SK-N-SH treated with all-trans-retinoic acid at 6 μM for 48 hours (cell line): ENCODE measurements around the gene SH3TC2.
A peak's percentile ranks its signal among the peaks of the same experiment; 100 is the strongest.

ENCODE experiments used
- ATAC-seq: fragments of 200-7000 bp; cut with Tn5 transposase; 3 replicates; pipeline ENCODE4 v1.9.1; 2020; ENCODE audit warnings: mild to moderate bottlenecking, moderate library complexity
- ARNTL ChIP-seq: fragments of 450-650 bp; formaldehyde crosslinking; IDR thresholded peaks from 2 replicates; pipeline ENCODE4 v1.5.0; 2020; ENCODE audit warnings: low read depth, mild to moderate bottlenecking, moderate library complexity, borderline replicate concordance
- BACH2 ChIP-seq: fragments of 250-450 bp; sonication (Bioruptor Pico); IDR thresholded peaks from 2 replicates; pipeline ENCODE4 v1.9.0; 2021; ENCODE audit warnings: mild to moderate bottlenecking, borderline replicate concordance
- CREB5 ChIP-seq: fragments of 250-450 bp; sonication (Bioruptor Pico); IDR thresholded peaks from 2 replicates; pipeline ENCODE4 v1.5.1; 2020; ENCODE audit warnings: low read depth, mild to moderate bottlenecking, moderate library complexity
- CSDC2 ChIP-seq: fragments of 250-450 bp; sonication (Bioruptor Pico); IDR thresholded peaks from 2 replicates; pipeline ENCODE4 v1.5.0; 2020; ENCODE audit warnings: mild to moderate bottlenecking, moderate library complexity
- CSRNP3 ChIP-seq: fragments of 250-450 bp; sonication (Bioruptor Pico); IDR thresholded peaks from 2 replicates; pipeline ENCODE4 v1.5.1; 2021; ENCODE audit warnings: mild to moderate bottlenecking, moderate library complexity
- ESRRG ChIP-seq: fragments of 250-450 bp; sonication (Bioruptor Pico); IDR thresholded peaks from 2 replicates; pipeline ENCODE4 v1.6.1; 2021; ENCODE audit warnings: mild to moderate bottlenecking
- GLIS3 ChIP-seq: fragments of 250-450 bp; sonication (Bioruptor Pico); IDR thresholded peaks from 2 replicates; pipeline ENCODE4 v1.5.0; 2020; ENCODE audit warnings: mild to moderate bottlenecking, moderate library complexity
- ISL1 ChIP-seq: fragments of 250-450 bp; sonication (Bioruptor Pico); IDR thresholded peaks from 2 replicates; pipeline ENCODE4 v2.1.2; 2022; ENCODE audit warnings: mild to moderate bottlenecking, moderate library complexity
- OSR1 ChIP-seq: fragments of 250-450 bp; sonication (Bioruptor Pico); IDR thresholded peaks from 2 replicates; pipeline ENCODE4 v1.8.0; 2022; ENCODE audit warnings: moderate library complexity, mild to moderate bottlenecking, inconsistent platforms
- PATZ1 ChIP-seq: fragments of 250-450 bp; sonication (Bioruptor Pico); IDR thresholded peaks from 2 replicates; pipeline ENCODE4 v1.8.0; 2020; ENCODE audit warnings: mild to moderate bottlenecking, moderate library complexity, borderline replicate concordance
- POU6F1 ChIP-seq: fragments of 250-450 bp; sonication (Bioruptor Pico); IDR thresholded peaks from 2 replicates; pipeline ENCODE4 v1.8.0; 2021; ENCODE audit warnings: low read depth, mild to moderate bottlenecking, moderate library complexity, borderline replicate concordance
- PPARA ChIP-seq: fragments of 250-450 bp; sonication (Bioruptor Pico); IDR thresholded peaks from 2 replicates; pipeline ENCODE4 v1.5.0; 2020; ENCODE audit warnings: mild to moderate bottlenecking, borderline replicate concordance
- RARB ChIP-seq: fragments of 250-450 bp; sonication (Bioruptor Pico); IDR thresholded peaks from 2 replicates; pipeline ENCODE4 v1.8.0; 2021; ENCODE audit warnings: mild to moderate bottlenecking, moderate library complexity
- SNAI2 ChIP-seq: fragments of 250-450 bp; sonication (Bioruptor Pico); IDR thresholded peaks from 2 replicates; pipeline ENCODE4 v1.5.0; 2020; ENCODE audit warnings: mild to moderate bottlenecking, moderate library complexity
- TCF4 ChIP-seq: fragments of 250-450 bp; sonication (Bioruptor Pico); IDR thresholded peaks from 2 replicates; pipeline ENCODE4 v1.8.0; 2021; ENCODE audit warnings: mild to moderate bottlenecking, moderate library complexity, borderline replicate concordance
- TOX ChIP-seq: fragments of 250-450 bp; sonication (Bioruptor Pico); IDR thresholded peaks from 2 replicates; pipeline ENCODE4 v1.8.0; 2021; ENCODE audit warnings: mild to moderate bottlenecking, moderate library complexity, borderline replicate concordance
- ZFP3 ChIP-seq: fragments of 250-450 bp; sonication (Bioruptor Pico); IDR thresholded peaks from 2 replicates; pipeline ENCODE4 v1.5.0; 2020; ENCODE audit warnings: mild to moderate bottlenecking, moderate library complexity
- ZFP30 ChIP-seq: fragments of 450-650 bp; formaldehyde crosslinking; IDR thresholded peaks from 2 replicates; pipeline ENCODE4 v1.5.0; 2022; ENCODE audit warnings: mild to moderate bottlenecking, moderate library complexity
- ZNF565 ChIP-seq: fragments of 450-650 bp; formaldehyde crosslinking; conservative IDR thresholded peaks from 2 replicates; pipeline ENCODE4 v1.5.0; 2020; ENCODE audit warnings: low read depth, mild to moderate bottlenecking, moderate library complexity
- ZNF70 ChIP-seq: fragments of 450-650 bp; formaldehyde crosslinking; IDR thresholded peaks from 2 replicates; pipeline ENCODE4 v1.5.0; 2020; ENCODE audit warnings: mild to moderate bottlenecking, moderate library complexity
- ZNF8 ChIP-seq: fragments of 450-650 bp; formaldehyde crosslinking; IDR thresholded peaks from 2 replicates; pipeline ENCODE4 v1.5.0; 2020; ENCODE audit warnings: mild to moderate bottlenecking, moderate library complexity
- TF ChIP-seq, protein P1 (sequence below): fragments of 250-450 bp; sonication (Bioruptor Pico); IDR thresholded peaks from 2 replicates; pipeline ENCODE4 v1.5.0; 2020; ENCODE audit warnings: mild to moderate bottlenecking, moderate library complexity

Gene SH3TC2

GRCh38 chr5:149036168-149036567 lies 26.7 kb downstream of the SH3TC2 start:
- no peak for TF ChIP-seq PATZ1 (CRISPR knock-in tag)
- TF ChIP-seq CREB5: no peak
- TF ChIP-seq POU6F1: no peak
- TF ChIP-seq TOX (CRISPR knock-in tag): no peak
- TF ChIP-seq TCF4 (CRISPR knock-in tag): no peak
- no peak for TF ChIP-seq SNAI2
- no peak for TF ChIP-seq CSRNP3 (CRISPR knock-in tag)
- no peak for TF ChIP-seq OSR1 (CRISPR knock-in tag)
- TF ChIP-seq ESRRG (CRISPR knock-in tag): no peak
- TF ChIP-seq ZFP30 (CRISPR knock-in tag): no peak
- no peak for TF ChIP-seq PPARA (CRISPR knock-in tag)
- no peak for TF ChIP-seq ARNTL
- no peak for TF ChIP-seq RARB
- TF ChIP-seq ZNF8 (CRISPR knock-in tag): no peak
- TF ChIP-seq, protein P1, sequence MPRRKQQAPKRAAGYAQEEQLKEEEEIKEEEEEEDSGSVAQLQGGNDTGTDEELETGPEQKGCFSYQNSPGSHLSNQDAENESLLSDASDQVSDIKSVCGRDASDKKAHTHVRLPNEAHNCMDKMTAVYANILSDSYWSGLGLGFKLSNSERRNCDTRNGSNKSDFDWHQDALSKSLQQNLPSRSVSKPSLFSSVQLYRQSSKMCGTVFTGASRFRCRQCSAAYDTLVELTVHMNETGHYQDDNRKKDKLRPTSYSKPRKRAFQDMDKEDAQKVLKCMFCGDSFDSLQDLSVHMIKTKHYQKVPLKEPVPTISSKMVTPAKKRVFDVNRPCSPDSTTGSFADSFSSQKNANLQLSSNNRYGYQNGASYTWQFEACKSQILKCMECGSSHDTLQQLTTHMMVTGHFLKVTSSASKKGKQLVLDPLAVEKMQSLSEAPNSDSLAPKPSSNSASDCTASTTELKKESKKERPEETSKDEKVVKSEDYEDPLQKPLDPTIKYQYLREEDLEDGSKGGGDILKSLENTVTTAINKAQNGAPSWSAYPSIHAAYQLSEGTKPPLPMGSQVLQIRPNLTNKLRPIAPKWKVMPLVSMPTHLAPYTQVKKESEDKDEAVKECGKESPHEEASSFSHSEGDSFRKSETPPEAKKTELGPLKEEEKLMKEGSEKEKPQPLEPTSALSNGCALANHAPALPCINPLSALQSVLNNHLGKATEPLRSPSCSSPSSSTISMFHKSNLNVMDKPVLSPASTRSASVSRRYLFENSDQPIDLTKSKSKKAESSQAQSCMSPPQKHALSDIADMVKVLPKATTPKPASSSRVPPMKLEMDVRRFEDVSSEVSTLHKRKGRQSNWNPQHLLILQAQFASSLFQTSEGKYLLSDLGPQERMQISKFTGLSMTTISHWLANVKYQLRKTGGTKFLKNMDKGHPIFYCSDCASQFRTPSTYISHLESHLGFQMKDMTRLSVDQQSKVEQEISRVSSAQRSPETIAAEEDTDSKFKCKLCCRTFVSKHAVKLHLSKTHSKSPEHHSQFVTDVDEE (CRISPR knock-in tag): no peak
- TF ChIP-seq CSDC2 (CRISPR knock-in tag): no peak
- no peak for TF ChIP-seq BACH2 (CRISPR knock-in tag)
- TF ChIP-seq ZNF70 (CRISPR knock-in tag): no peak
- no peak for TF ChIP-seq GLIS3 (CRISPR knock-in tag)
- TF ChIP-seq ZNF565 (CRISPR knock-in tag): no peak
- ATAC-seq: no peak

DNA sequence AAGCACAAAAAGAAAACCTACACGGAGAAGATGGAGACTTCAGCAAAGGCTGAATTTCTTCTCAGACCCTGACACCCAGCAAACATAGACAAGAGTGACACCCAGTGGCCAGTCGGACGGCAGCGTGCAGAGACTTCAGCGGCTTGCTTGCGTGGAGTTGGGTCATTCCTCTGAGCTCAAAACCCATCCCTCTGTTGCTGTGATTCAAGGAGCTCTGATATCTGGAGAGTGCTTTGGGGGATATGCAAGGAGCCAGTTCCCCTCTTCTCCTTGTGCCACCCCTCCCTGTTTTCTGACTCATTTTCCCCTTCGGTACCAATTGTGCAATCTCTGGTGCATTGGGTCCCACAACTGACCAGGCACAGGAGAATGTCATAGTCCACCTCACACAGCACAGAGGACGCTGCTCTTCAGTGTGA lies 27.5 kb downstream of the SH3TC2 start:
- TF ChIP-seq ZFP3 (CRISPR knock-in tag) (no peak), TOX (CRISPR knock-in tag) (no peak), CSRNP3 (CRISPR knock-in tag) (no peak), TCF4 (CRISPR knock-in tag) (no peak), CSDC2 (CRISPR knock-in tag) (no peak), RARB (no peak), ARNTL (no peak), GLIS3 (CRISPR knock-in tag) (no peak), PPARA (CRISPR knock-in tag) (no peak), ISL1 (no peak), CREB5 (no peak)
- peak; percentile 100 for ATAC-seq
